Lower leg skin (tissue), 4 donors: Measurements from ENCODE around the gene CDH11. TPM values are rescaled to one million over a fixed set of nuclear protein-coding genes. Genes with fewer than 3 reads are reported as not detected.

Experiments
- DNase-seq, 2 donors: peaks; one replicate each; pipeline ENCODE4 v3.0.0-alpha.2; 2019; ENCODE audit warnings: low spot score in 2 of 2
- H3K4me3 ChIP-seq: fragments of 200-600 bp; sonication (generic); 2 replicates; pipeline ENCODE4 v1.5.1; 2017; ENCODE audit warnings: mild to moderate bottlenecking, low read depth; ENCODE audit not compliant: poor library complexity, severe bottlenecking
- CTCF ChIP-seq, 3 donors: fragments of 450-650 bp; IDR thresholded peaks; one replicate each; pipeline ENCODE4 v1.5.1; 2016; ENCODE audit warnings: antibody characterized with exemption in 3 of 3, mild to moderate bottlenecking in 3 of 3, moderate library complexity in 2 of 3
- POLR2A ChIP-seq, 2 donors: fragments of 450-650 bp; IDR thresholded peaks; one replicate each; pipeline ENCODE4 v1.6.1; 2016 to 2017; ENCODE audit warnings: antibody characterized with exemption in 2 of 2, mild to moderate bottlenecking in 1 of 2, moderate library complexity in 1 of 2
- WGBS, 2 donors: methylation state at CpG; one replicate each; pipeline ENCODE4 v1.1.5; 2018; 5-methylcytosine and 5-hydroxymethylcytosine counted together
- intact Hi-C: fragments of 100-400 bp; cut with DNase I; formaldehyde crosslinking; loops from one replicate; pipeline ENCODE4 v1.15.0; 2023; ENCODE audit warnings: low total_unique reads
- total RNA-seq, 4 donors: library from RNA; depleted of rRNA; stranded (reverse); fragments of >200 nt; gene quantifications; one replicate each; pipeline ENCODE4 v1.1.0, GENCODE V29; 2016

CDH11 gene
- total RNA-seq, 4 donors from 2014 or later = 37.4 to 78.8 (median 47.5) TPM

- intact Hi-C loops = no loop called here
- H3K4me3 ChIP-seq = no peak overlapping the region
- DNase-seq = no peak
- TF ChIP-seq POLR2A (IDR thresholded peaks at IDR 0.05) (no peak), CTCF (IDR thresholded peaks at IDR 0.05) (no peak)
- WGBS, 2 donors = 76 to 82% methylated on average over 2 of the region's 2 CpGs
Observed at GRCh38 chr16:65075877-65076276, 46.0 kb downstream of the CDH11 start.

GRCh38 chr16:65071433-65072311, 50.2 kb downstream of the CDH11 start:
- peak; percentile 34 to 87 for DNase-seq
- H3K4me3 ChIP-seq = no peak overlapping the region
- 56 to 74% methylated on average over 23 to 24 of the region's 24 CpGs for WGBS, 2 donors
- TF ChIP-seq CTCF (IDR thresholded peaks at IDR 0.05) (no peak), POLR2A (IDR thresholded peaks at IDR 0.05) (no peak)
- intact Hi-C loops = no loop called here

- intact Hi-C loops = no loop called here
- TF ChIP-seq POLR2A (IDR thresholded peaks at IDR 0.05) (no peak), CTCF (IDR thresholded peaks at IDR 0.05) (no peak)
- peak in 1 of 2 donors; percentile 55 for DNase-seq
- WGBS, 2 donors = 55 to 68% methylated on average over 12 of the region's 12 CpGs
- no peak overlapping the region for H3K4me3 ChIP-seq
Observed at GRCh38 chr16:65070831-65071432, 50.9 kb downstream of the CDH11 start.

- 86 to 93% methylated on average over 2 of the region's 2 CpGs for WGBS, 2 donors
Observed at GRCh38 chr16:65069766-65070165, 52.1 kb downstream of the CDH11 start.

GRCh38 chr16:65069065-65069464, 52.8 kb downstream of the CDH11 start:
- TF ChIP-seq POLR2A (IDR thresholded peaks at IDR 0.05) = no peak
- no peak for TF ChIP-seq CTCF (IDR thresholded peaks at IDR 0.05)
- WGBS, 2 donors = 52 to 62% methylated on average over 4 of the region's 4 CpGs
- no peak overlapping the region for H3K4me3 ChIP-seq
- no peak for DNase-seq
- intact Hi-C loops = no loop called here

More at GRCh38 chr16:65069766-65070165, 52.1 kb downstream of the CDH11 start:
- TF ChIP-seq CTCF (IDR thresholded peaks at IDR 0.05) (no peak), POLR2A (IDR thresholded peaks at IDR 0.05) (no peak)
- DNase-seq = no peak
- intact Hi-C loops = no loop called here
- no peak overlapping the region for H3K4me3 ChIP-seq
